Muscle layer of colon (tissue), 2 donors: Measurements from ENCODE around the gene ZNF592.

ENCODE experiments used
- H3K27ac ChIP-seq: one replicate; pipeline ENCODE4 v1.7.0; 2013; ENCODE audit warnings: low read depth, mild to moderate bottlenecking, low read length, moderate library complexity
- H3K27me3 ChIP-seq, 2 donors: one replicate each; pipeline ENCODE4 v1.7.0; 2013; ENCODE audit warnings: low read length in 2 of 2, mild to moderate bottlenecking in 2 of 2; ENCODE audit not compliant: insufficient read depth in 2 of 2, control insufficient read depth in 1 of 2
- H3K36me3 ChIP-seq: one replicate; pipeline ENCODE4 v1.7.0; 2013; ENCODE audit warnings: mild to moderate bottlenecking, low read length; ENCODE audit not compliant: insufficient read depth
- H3K4me1 ChIP-seq: one replicate; pipeline ENCODE4 v1.7.0; 2013; ENCODE audit warnings: mild to moderate bottlenecking, low read length; ENCODE audit not compliant: insufficient read depth
- H3K4me3 ChIP-seq, 2 donors: one replicate each; pipeline ENCODE4 v1.7.0; 2013; ENCODE audit warnings: low read length in 2 of 2, low read depth in 1 of 2, mild to moderate bottlenecking in 1 of 2, moderate library complexity in 1 of 2
- H3K9ac ChIP-seq: one replicate; pipeline ENCODE4 v1.7.0; 2013; ENCODE audit warnings: low read length
- H3K9me3 ChIP-seq: one replicate; pipeline ENCODE4 v1.7.0; 2013; ENCODE audit warnings: mild to moderate bottlenecking, low read length
- donor health status: abdominal sarcoma.
- donor health status: Adenocarcinoma of cecum.

ZNF592 gene

GRCh38 chr15:84764585-84764984, 16.2 kb downstream of the ZNF592 start:
- peaks cover 17% of the 10 kb centered on the region for H3K36me3 ChIP-seq

GRCh38 chr15:84764989-84765388, 16.6 kb downstream of the ZNF592 start:
- Histone ChIP-seq H3K4me3 (no peak overlapping the region), H3K9ac (no peak overlapping the region), H3K27ac (no peak overlapping the region), H3K4me1 (peaks cover 33% of the 10 kb centered on the region), H3K9me3 (no peaks in the 10 kb centered on the region), H3K27me3 (no peaks in the 10 kb centered on the region), H3K36me3 (peaks cover 17% of the 10 kb centered on the region)

More at GRCh38 chr15:84764585-84764984, 16.2 kb downstream of the ZNF592 start:
- H3K9ac ChIP-seq = no peak overlapping the region
- peaks cover 34% of the 10 kb centered on the region for H3K4me1 ChIP-seq
- no peaks in the 10 kb centered on the region for H3K27me3 ChIP-seq
- no peak overlapping the region for H3K4me3 ChIP-seq
- H3K27ac ChIP-seq = no peak overlapping the region
- no peaks in the 10 kb centered on the region for H3K9me3 ChIP-seq

- peaks cover 17% of the 10 kb centered on the region for H3K36me3 ChIP-seq
These were observed 17.3 kb downstream of the ZNF592 start for GRCh38 chr15:84765675-84766074.

GRCh38 chr15:84766461-84767035, 18.2 kb downstream of the ZNF592 start:
- no peaks in the 10 kb centered on the region for H3K27me3 ChIP-seq
- no peak overlapping the region for H3K27ac ChIP-seq
- H3K4me1 ChIP-seq = peaks cover 23% of the 10 kb centered on the region
- H3K4me3 ChIP-seq = no peak overlapping the region
- H3K9ac ChIP-seq = no peak overlapping the region
- H3K9me3 ChIP-seq = no peaks in the 10 kb centered on the region
- peaks cover 17% of the 10 kb centered on the region for H3K36me3 ChIP-seq

More at GRCh38 chr15:84765675-84766074, 17.3 kb downstream of the ZNF592 start:
- Histone ChIP-seq H3K9ac (no peak overlapping the region), H3K4me1 (peaks cover 28% of the 10 kb centered on the region), H3K4me3 (no peak overlapping the region), H3K27me3 (no peaks in the 10 kb centered on the region), H3K27ac (no peak overlapping the region), H3K9me3 (no peaks in the 10 kb centered on the region)

- Histone ChIP-seq H3K9me3 (no peaks in the 10 kb centered on the region), H3K9ac (no peak overlapping the region), H3K27me3 (no peaks in the 10 kb centered on the region), H3K27ac (no peak overlapping the region), H3K4me1 (peaks cover 12% of the 10 kb centered on the region), H3K36me3 (peaks cover 5% of the 10 kb centered on the region), H3K4me3 (no peak overlapping the region)
These were observed 23.6 kb downstream of the ZNF592 start for GRCh38 chr15:84772031-84772430.

- Histone ChIP-seq H3K36me3 (peaks cover 5% of the 10 kb centered on the region), H3K27ac (no peak overlapping the region)
These were observed 24.1 kb downstream of the ZNF592 start for GRCh38 chr15:84772467-84772866.

GRCh38 chr15:84773716-84774115, 25.3 kb downstream of the ZNF592 start:
- peaks cover 12% of the 10 kb centered on the region for H3K4me1 ChIP-seq
- no peak overlapping the region for H3K9ac ChIP-seq
- no peak overlapping the region for H3K27ac ChIP-seq

More at GRCh38 chr15:84772467-84772866, 24.1 kb downstream of the ZNF592 start:
- H3K9me3 ChIP-seq = no peaks in the 10 kb centered on the region
- no peak overlapping the region for H3K4me3 ChIP-seq
- H3K4me1 ChIP-seq = peaks cover 12% of the 10 kb centered on the region
- H3K27me3 ChIP-seq = no peaks in the 10 kb centered on the region
- no peak overlapping the region for H3K9ac ChIP-seq

GRCh38 chr15:84775867-84776449, 27.6 kb downstream of the ZNF592 start:
- Histone ChIP-seq H3K9ac (no peak overlapping the region), H3K27ac (no peak overlapping the region)

More at GRCh38 chr15:84773716-84774115, 25.3 kb downstream of the ZNF592 start:
- no peaks in the 10 kb centered on the region for H3K27me3 ChIP-seq
- no peaks in the 10 kb centered on the region for H3K9me3 ChIP-seq
- peaks cover 7% of the 10 kb centered on the region for H3K36me3 ChIP-seq
- no peak overlapping the region for H3K4me3 ChIP-seq

GRCh38 chr15:84778194-84778593, 29.8 kb downstream of the ZNF592 start:
- peaks cover 6% of the 10 kb centered on the region for H3K4me1 ChIP-seq
- no peaks in the 10 kb centered on the region for H3K9me3 ChIP-seq
- peaks cover 18% of the 10 kb centered on the region for H3K36me3 ChIP-seq
- H3K27ac ChIP-seq = no peak overlapping the region
- H3K9ac ChIP-seq = no peak overlapping the region
- H3K4me3 ChIP-seq = no peak overlapping the region
- H3K27me3 ChIP-seq = no peaks in the 10 kb centered on the region

More at GRCh38 chr15:84775867-84776449, 27.6 kb downstream of the ZNF592 start:
- Histone ChIP-seq H3K4me3 (no peak overlapping the region), H3K27me3 (no peaks in the 10 kb centered on the region), H3K9me3 (no peaks in the 10 kb centered on the region), H3K4me1 (peaks cover 12% of the 10 kb centered on the region), H3K36me3 (peaks cover 8% of the 10 kb centered on the region)

GRCh38 chr15:84780492-84780891, 32.1 kb downstream of the ZNF592 start:
- Histone ChIP-seq H3K36me3 (peaks cover 38% of the 10 kb centered on the region), H3K27me3 (no peaks in the 10 kb centered on the region), H3K4me1 (peaks cover 10% of the 10 kb centered on the region), H3K27ac (no peak overlapping the region), H3K9ac (no peak overlapping the region), H3K9me3 (no peaks in the 10 kb centered on the region), H3K4me3 (no peak overlapping the region)

GRCh38 chr15:84781495-84781894, 33.1 kb downstream of the ZNF592 start:
- no peak overlapping the region for H3K9ac ChIP-seq
- peaks cover 10% of the 10 kb centered on the region for H3K4me1 ChIP-seq
- no peak overlapping the region for H3K4me3 ChIP-seq
- H3K27me3 ChIP-seq = no peaks in the 10 kb centered on the region
- peaks cover 46% of the 10 kb centered on the region for H3K36me3 ChIP-seq
- no peaks in the 10 kb centered on the region for H3K9me3 ChIP-seq
- H3K27ac ChIP-seq = no peak overlapping the region

GRCh38 chr15:84782346-84782745, 34.0 kb downstream of the ZNF592 start:
- H3K27ac ChIP-seq = no peak overlapping the region

More at GRCh38 chr15:84782346-84782745, 34.0 kb downstream of the ZNF592 start:
- peaks cover 13% of the 10 kb centered on the region for H3K4me1 ChIP-seq
- H3K9ac ChIP-seq = no peak overlapping the region
- H3K9me3 ChIP-seq = no peaks in the 10 kb centered on the region
- no peak overlapping the region for H3K4me3 ChIP-seq
- H3K27me3 ChIP-seq = no peaks in the 10 kb centered on the region
- peaks cover 46% of the 10 kb centered on the region for H3K36me3 ChIP-seq
